ENCODE measurements around the gene GOT2. TPM values are rescaled to one million over a fixed set of nuclear protein-coding genes. Genes with fewer than 3 reads are reported as not detected.
"Not testable (repeated sequence)": the region's sequence is repeated elsewhere in the genome, so short reads cannot be mapped to it uniquely, and the experiment has no call there.

GOT2 gene
- polyA plus RNA-seq, 6 donors from 2014 or later, result 39.5 to 53.5 (median 47.3) TPM

DNA sequence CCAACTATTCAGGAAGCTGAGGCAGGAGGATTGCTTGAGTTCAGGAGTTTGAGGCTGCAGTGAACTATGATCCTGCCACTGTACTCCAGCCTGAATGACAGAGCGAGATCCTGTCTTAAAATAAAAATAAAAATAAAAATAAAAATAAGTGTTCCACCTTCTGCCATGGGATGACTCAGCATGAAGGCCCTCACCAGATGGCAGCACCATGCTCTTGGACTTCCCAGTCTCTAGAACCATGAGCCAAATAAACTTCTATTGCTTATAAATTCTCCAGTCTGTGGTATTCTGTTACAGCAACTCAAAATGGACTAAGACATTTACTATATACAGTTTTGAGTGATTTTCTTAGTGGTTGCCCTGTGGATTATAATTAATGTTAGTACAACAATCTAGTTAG, 41.7 kb downstream of the GOT2 start:
- Mint-ChIP-seq H3K27me3 (peaks cover 4 to 15% (median 13%) of the 10 kb centered on the region in 3 donors), H3K36me3 (peaks cover 0 to 14% of the 10 kb centered on the region in 2 donors), H3K9me3 (peaks cover 0 to 12% (median 5%) of the 10 kb centered on the region in 7 donors), H3K4me3 (no peak overlapping the region), H3K4me1 (no peaks in the 10 kb centered on the region), H3K27ac (no peak overlapping the region)
- ATAC-seq (ENCODE audit: low read depth in 2 of 2), result no peak
- no peak for DNase-seq

GRCh38 chr16:58686985-58687706, 47.0 kb downstream of the GOT2 start:
- DNase-seq; H3K9me3 Mint-ChIP-seq; H3K36me3 Mint-ChIP-seq; ATAC-seq (ENCODE audit: low read depth in 2 of 2); H3K4me3 Mint-ChIP-seq: not testable (repeated sequence)
- H3K27ac Mint-ChIP-seq, result peak overlapping the region in 1 of 6 donors; percentile 22
- H3K27me3 Mint-ChIP-seq, result peaks cover 4 to 15% (median 13%) of the 10 kb centered on the region in 3 donors
- H3K4me1 Mint-ChIP-seq, result peaks cover 13 to 23% (median 16%) of the 10 kb centered on the region in 3 donors

- peak overlapping the region; percentile 87 to 98 (median 92) for H3K4me3 Mint-ChIP-seq
- peaks cover 13 to 25% (median 21%) of the 10 kb centered on the region in 3 donors for H3K4me1 Mint-ChIP-seq
- H3K36me3 Mint-ChIP-seq, result peaks cover 0 to 4% of the 10 kb centered on the region in 2 donors
- ATAC-seq (ENCODE audit: low read depth in 2 of 2) (no peak), DNase-seq (no peak)
- H3K9me3 Mint-ChIP-seq, result no peaks in the 10 kb centered on the region
- H3K27me3 Mint-ChIP-seq, result peaks cover 4 to 8% (median 5%) of the 10 kb centered on the region in 3 donors
- H3K27ac Mint-ChIP-seq, result peak overlapping the region in 1 of 6 donors; percentile 96
Observed at GRCh38 chr16:58685084-58685449, 49.0 kb downstream of the GOT2 start.

DNA sequence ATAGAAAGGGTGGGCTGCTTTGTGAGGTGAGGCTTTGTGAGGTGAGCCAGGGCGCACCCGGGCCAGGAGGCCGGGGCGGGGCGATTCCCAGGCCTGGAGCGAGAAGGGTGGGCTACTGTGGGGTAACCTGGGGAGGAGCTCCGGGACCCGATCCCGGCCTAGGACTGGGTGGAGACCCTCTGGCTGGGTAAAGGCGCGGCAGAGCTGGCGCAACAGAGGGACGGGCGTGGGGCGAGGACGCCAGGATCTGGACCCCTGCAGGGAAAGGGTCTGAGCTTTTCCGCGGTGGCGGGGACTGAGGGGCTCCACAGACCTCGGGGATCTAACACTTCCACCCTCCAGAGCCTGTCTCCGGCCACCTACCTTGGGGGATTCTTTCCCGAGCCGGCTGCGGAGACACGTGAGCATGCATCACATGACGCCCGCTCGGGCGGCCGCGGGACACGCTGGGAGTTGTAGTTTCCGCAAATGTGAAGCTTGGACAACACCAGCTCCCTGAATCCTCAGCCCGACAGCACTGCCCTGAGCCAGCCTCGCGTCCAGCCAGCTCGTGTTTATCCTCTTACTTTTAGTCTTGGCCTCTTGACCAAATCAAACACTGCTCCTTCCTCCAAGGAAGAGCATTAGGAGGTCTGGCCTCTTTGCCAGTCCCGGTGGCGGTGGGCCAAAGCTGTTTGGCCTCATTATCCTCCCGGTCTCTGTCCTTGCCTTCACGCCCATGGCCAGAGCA, 49.6 kb downstream of the GOT2 start, which contains the start of gene SLC38A7:
SLC38A7 (minus strand) TSS at position 417 of the 730 bp plus-strand sequence. CDS start 4,644 bp downstream, outside the sequence.
- DNase-seq, result peak; percentile 63
- Mint-ChIP-seq H3K36me3 (peaks cover 0 to 6% of the 10 kb centered on the region in 2 donors), H3K27ac (peak within 1 kb of the TSS; percentile 38 to 96 (median 88)), H3K4me3 (peak within 1 kb of the TSS; percentile 87 to 98 (median 92)), H3K9me3 (no peaks in the 10 kb centered on the region), H3K27me3 (peaks cover 0 to 2% (median 2%) of the 10 kb centered on the region in 3 donors), H3K4me1 (peaks cover 13 to 25% (median 21%) of the 10 kb centered on the region in 3 donors)
- ATAC-seq (ENCODE audit: low read depth in 2 of 2), result peak; percentile 93 to 97

- Mint-ChIP-seq H3K36me3 (peaks cover 0 to 8% of the 10 kb centered on the region in 2 donors), H3K4me3 (peak overlapping the region; percentile 87 to 98 (median 92)), H3K27me3 (no peaks in the 10 kb centered on the region), H3K27ac (peak overlapping the region; percentile 38 to 96 (median 88)), H3K4me1 (peaks cover 13 to 25% (median 21%) of the 10 kb centered on the region in 3 donors), H3K9me3 (no peaks in the 10 kb centered on the region)
- ATAC-seq (ENCODE audit: low read depth in 2 of 2) (peak in 1 of 2 donors; percentile 4), DNase-seq (no peak)
Observed at GRCh38 chr16:58684001-58684353, 50.1 kb downstream of the GOT2 start.

DNA sequence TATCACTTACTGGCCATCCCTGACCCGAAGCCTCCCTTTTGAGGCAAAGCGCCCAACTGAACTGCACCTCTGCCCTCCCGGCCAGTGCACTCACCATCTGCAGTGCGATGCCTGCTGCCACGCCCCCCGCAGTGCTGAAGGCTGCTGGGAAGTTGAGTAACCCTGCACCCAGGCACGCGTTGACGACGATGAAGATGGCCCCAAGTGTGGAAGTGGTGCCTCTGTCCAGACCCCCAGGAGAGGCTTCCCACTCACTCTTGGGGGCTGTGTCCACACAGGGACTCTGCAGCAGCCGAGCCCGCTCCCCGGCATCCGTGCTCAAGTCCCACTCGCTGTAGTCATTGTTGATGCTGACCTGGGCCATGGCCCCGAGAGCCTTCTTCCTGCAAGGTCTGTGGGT, 54.4 kb downstream of the GOT2 start:
- no peaks in the 10 kb centered on the region for H3K27me3 Mint-ChIP-seq
- peaks cover 0 to 8% of the 10 kb centered on the region in 2 donors for H3K36me3 Mint-ChIP-seq
- no peak overlapping the region for H3K27ac Mint-ChIP-seq
- ATAC-seq (ENCODE audit: low read depth in 2 of 2) (no peak), DNase-seq (no peak)
- peaks cover 12 to 23% (median 19%) of the 10 kb centered on the region in 3 donors for H3K4me1 Mint-ChIP-seq
- H3K9me3 Mint-ChIP-seq, result no peaks in the 10 kb centered on the region
- peak overlapping the region in 2 of 8 donors; percentile 27 to 48 for H3K4me3 Mint-ChIP-seq

- Mint-ChIP-seq H3K4me3 (no peak overlapping the region), H3K36me3 (peaks cover 0 to 8% of the 10 kb centered on the region in 2 donors), H3K27me3 (no peaks in the 10 kb centered on the region), H3K4me1 (peaks cover 3 to 12% (median 11%) of the 10 kb centered on the region in 3 donors), H3K27ac (peak overlapping the region in 1 of 6 donors; percentile 59), H3K9me3 (no peaks in the 10 kb centered on the region)
- ATAC-seq (ENCODE audit: low read depth in 2 of 2) (no peak), DNase-seq (no peak)
Observed at GRCh38 chr16:58678716-58679115, 55.4 kb downstream of the GOT2 start.

GRCh38 chr16:58678269-58678668, 55.8 kb downstream of the GOT2 start:
- ATAC-seq (ENCODE audit: low read depth in 2 of 2), result no peak
- Mint-ChIP-seq H3K36me3 (peaks cover 0 to 8% of the 10 kb centered on the region in 2 donors), H3K4me1 (peaks cover 0 to 8% (median 7%) of the 10 kb centered on the region in 3 donors), H3K9me3 (no peaks in the 10 kb centered on the region), H3K4me3 (no peak overlapping the region), H3K27ac (peak overlapping the region in 1 of 6 donors; percentile 66), H3K27me3 (no peaks in the 10 kb centered on the region)
- no peak for DNase-seq

GRCh38 chr16:58670946-58671583, 63.1 kb downstream of the GOT2 start:
- H3K36me3 Mint-ChIP-seq, result peaks cover 5 to 17% of the 10 kb centered on the region in 2 donors
- H3K27ac Mint-ChIP-seq, result no peak overlapping the region
- no peaks in the 10 kb centered on the region for H3K4me1 Mint-ChIP-seq
- no peaks in the 10 kb centered on the region for H3K9me3 Mint-ChIP-seq
- DNase-seq, result no peak
- ATAC-seq (ENCODE audit: low read depth in 2 of 2), result no peak
- no peaks in the 10 kb centered on the region for H3K27me3 Mint-ChIP-seq
- H3K4me3 Mint-ChIP-seq, result no peak overlapping the region

GRCh38 chr16:58670177-58670576, 63.9 kb downstream of the GOT2 start:
- no peak for ATAC-seq (ENCODE audit: low read depth in 2 of 2)
- no peak overlapping the region for H3K4me3 Mint-ChIP-seq
- no peak for DNase-seq
- H3K36me3 Mint-ChIP-seq, result peaks cover 5 to 17% of the 10 kb centered on the region in 2 donors
- no peaks in the 10 kb centered on the region for H3K27me3 Mint-ChIP-seq
- H3K4me1 Mint-ChIP-seq, result no peaks in the 10 kb centered on the region
- peak overlapping the region in 1 of 6 donors; percentile 72 for H3K27ac Mint-ChIP-seq
- peaks cover 0 to 1% (median 0%) of the 10 kb centered on the region in 7 donors for H3K9me3 Mint-ChIP-seq

- Mint-ChIP-seq H3K36me3 (peaks cover 5 to 17% of the 10 kb centered on the region in 2 donors), H3K27me3 (no peaks in the 10 kb centered on the region), H3K4me3 (no peak overlapping the region), H3K27ac (peak overlapping the region in 1 of 6 donors; percentile 73), H3K9me3 (peaks cover 0 to 1% (median 0%) of the 10 kb centered on the region in 7 donors), H3K4me1 (no peaks in the 10 kb centered on the region)
- DNase-seq (no peak), ATAC-seq (ENCODE audit: low read depth in 2 of 2) (no peak)
Observed at GRCh38 chr16:58665200-58665599, 68.9 kb downstream of the GOT2 start.

GRCh38 chr16:58661199-58661830, 72.8 kb downstream of the GOT2 start:
- Mint-ChIP-seq H3K27me3 (no peaks in the 10 kb centered on the region), H3K9me3 (peaks cover 0 to 1% (median 0%) of the 10 kb centered on the region in 7 donors), H3K27ac (no peak overlapping the region), H3K36me3 (peaks cover 0 to 1% of the 10 kb centered on the region in 2 donors), H3K4me1 (no peaks in the 10 kb centered on the region), H3K4me3 (no peak overlapping the region)
- ATAC-seq (ENCODE audit: low read depth in 2 of 2) (peak; percentile 51 to 67), DNase-seq (peak; percentile 12)

GRCh38 chr16:58659911-58660310, 74.2 kb downstream of the GOT2 start:
- peak overlapping the region in 1 of 6 donors; percentile 71 for H3K27ac Mint-ChIP-seq
- not testable (repeated sequence) for H3K36me3 Mint-ChIP-seq

More at GRCh38 chr16:58659911-58660310, 74.2 kb downstream of the GOT2 start:
- H3K27me3 Mint-ChIP-seq; H3K4me1 Mint-ChIP-seq; DNase-seq; ATAC-seq (ENCODE audit: low read depth in 2 of 2); H3K9me3 Mint-ChIP-seq; H3K4me3 Mint-ChIP-seq: not testable (repeated sequence)

Data from naive B cell (primary cell).